ENCODE measurements around the gene FN1.

- TF ChIP-seq, protein P1, sequence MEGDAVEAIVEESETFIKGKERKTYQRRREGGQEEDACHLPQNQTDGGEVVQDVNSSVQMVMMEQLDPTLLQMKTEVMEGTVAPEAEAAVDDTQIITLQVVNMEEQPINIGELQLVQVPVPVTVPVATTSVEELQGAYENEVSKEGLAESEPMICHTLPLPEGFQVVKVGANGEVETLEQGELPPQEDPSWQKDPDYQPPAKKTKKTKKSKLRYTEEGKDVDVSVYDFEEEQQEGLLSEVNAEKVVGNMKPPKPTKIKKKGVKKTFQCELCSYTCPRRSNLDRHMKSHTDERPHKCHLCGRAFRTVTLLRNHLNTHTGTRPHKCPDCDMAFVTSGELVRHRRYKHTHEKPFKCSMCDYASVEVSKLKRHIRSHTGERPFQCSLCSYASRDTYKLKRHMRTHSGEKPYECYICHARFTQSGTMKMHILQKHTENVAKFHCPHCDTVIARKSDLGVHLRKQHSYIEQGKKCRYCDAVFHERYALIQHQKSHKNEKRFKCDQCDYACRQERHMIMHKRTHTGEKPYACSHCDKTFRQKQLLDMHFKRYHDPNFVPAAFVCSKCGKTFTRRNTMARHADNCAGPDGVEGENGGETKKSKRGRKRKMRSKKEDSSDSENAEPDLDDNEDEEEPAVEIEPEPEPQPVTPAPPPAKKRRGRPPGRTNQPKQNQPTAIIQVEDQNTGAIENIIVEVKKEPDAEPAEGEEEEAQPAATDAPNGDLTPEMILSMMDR (IDR thresholded peaks at IDR 0.05), result no peak
- TF ChIP-seq POLR2A (IDR thresholded peaks at IDR 0.05), result peak in 1 of 2 donors; percentile 68
Observed at GRCh38 chr2:215435870-215436704, at the start of gene FN1.
